ENCODE data around the gene UBR4.

- TF ChIP-seq CTCF (IDR thresholded peaks at IDR 0.05; ENCODE audit: low read depth, low read length, poor library complexity, severe bottlenecking): no peak
- no peak for TF ChIP-seq EZH2phosphoT487 (IDR thresholded peaks at IDR 0.05; ENCODE audit: borderline replicate concordance, low read length)
Observed at GRCh38 chr1:19156676-19157075, 53.4 kb downstream of the UBR4 start.

Data from DOHH2 (cell line).